GM12878 (cell line): ENCODE measurements around the gene OLFML2B.
"Not testable (repeated sequence)": the region's sequence is repeated elsewhere in the genome, so short reads cannot be mapped to it uniquely, and the experiment has no call there.

ENCODE experiments used
- CTCF ChIP-seq, 3 experiments: IDR thresholded peaks in 2 of 3; conservative IDR thresholded peaks in 1 of 3; 2 replicates each; pipeline ENCODE4 v1.5.1; 2011; ENCODE audit warnings: low read depth in 3 of 3, low read length in 3 of 3, mild to moderate bottlenecking in 3 of 3, control low read depth in 2 of 3, moderate library complexity in 2 of 3, inconsistent platforms in 1 of 3, mixed read lengths in 1 of 3; ENCODE audit not compliant: control insufficient read depth in 2 of 3, insufficient read depth in 1 of 3; ENCODE audit errors: extremely low read depth in 1 of 3
- MXI1 ChIP-seq: fragments of 150-350 bp; IDR thresholded peaks from 2 replicates; pipeline ENCODE4 v1.6.1; 2011; ENCODE audit warnings: low read depth, mild to moderate bottlenecking, inconsistent platforms, low read length, improper control_type of control experiment
- POLR2A ChIP-seq: IDR thresholded peaks from 2 replicates; pipeline ENCODE4 v1.6.1; 2011; ENCODE audit warnings: low read depth, mild to moderate bottlenecking, low read length
- RFX5 ChIP-seq: IDR thresholded peaks from 2 replicates; pipeline ENCODE4 v1.6.1; 2011; ENCODE audit warnings: low read depth, low read length, improper control_type of control experiment
- SPI1 ChIP-seq: IDR thresholded peaks from 2 replicates; pipeline ENCODE4 v1.6.1; 2011; ENCODE audit warnings: low read depth, mild to moderate bottlenecking, low read length, moderate library complexity, borderline replicate concordance; ENCODE audit not compliant: insufficient read depth
- TAF1 ChIP-seq: IDR thresholded peaks from 2 replicates; pipeline ENCODE4 v1.6.1; 2011; ENCODE audit warnings: mild to moderate bottlenecking, low read depth, low read length, borderline replicate concordance
- ZSCAN29 ChIP-seq: fragments of 450-650 bp; IDR thresholded peaks from 2 replicates; pipeline ENCODE4 v1.6.1; 2017; ENCODE audit warnings: mild to moderate bottlenecking, moderate library complexity

- TF ChIP-seq CTCF (IDR thresholded peaks at IDR 0.05 in 2 of 3, conservative IDR thresholded peaks at IDR 0.05 in 1 of 3; ENCODE audit: control insufficient read depth in 2 of 3, extremely low read depth in 1 of 3, insufficient read depth in 1 of 3, low read depth in 3 of 3, low read length in 3 of 3); POLR2A; MXI1; SPI1; ZSCAN29; RFX5; TAF1: not testable (repeated sequence)
Observed at GRCh38 chr1:162053949-162054348, 30.3 kb upstream of the OLFML2B start.
